ENCODE measurements around the gene WDR62. TPM values are rescaled to one million over a fixed set of nuclear protein-coding genes. Genes with fewer than 3 reads are reported as not detected.

WDR62 gene
- total and polyA plus RNA-seq, 2 of the 8 experiments (the other 6 are each of a cell fraction or from before 2014, with no cell fraction given): 28.2 to 39.5 TPM

- Histone ChIP-seq H3K27ac (ENCODE audit: low read depth, low read length) (no peak overlapping the region), H2AFZ (ENCODE audit: low read length) (no peak overlapping the region), H3K14ac (ENCODE audit: insufficient read length) (no peak overlapping the region), H2BK120ac (replicated peaks; ENCODE audit: low read depth, low read length) (no peak overlapping the region), H2AK5ac (ENCODE audit: low read depth, low read length) (no peak overlapping the region), H3K9me3 (ENCODE audit: insufficient read depth in 2 of 2, low read depth in 1 of 2, low read length in 1 of 2) (no peaks in the 10 kb centered on the region), H3K79me1 (ENCODE audit: low read depth, low read length) (no peaks in the 10 kb centered on the region; the same call in 1 of the 2 replicates), H2BK5ac (ENCODE audit: low read depth, low read length) (no peak overlapping the region), H3K23me2 (ENCODE audit: low read depth, low read length) (no peaks in the 10 kb centered on the region), H3K56ac (replicated peaks; ENCODE audit: insufficient read length, low read depth, low read length) (no peak overlapping the region), H4K20me1 (replicated peaks in 1 of 2; ENCODE audit: control insufficient read depth in 1 of 2, insufficient read depth in 2 of 2, low read length in 2 of 2) (peaks cover 5 to 17% of the 10 kb centered on the region in 2 experiments), H2BK20ac (ENCODE audit: low read length) (no peak overlapping the region), H3K4me3 (ENCODE audit: extremely low read depth in 1 of 4, insufficient read depth in 2 of 4, low read depth in 3 of 4, low read length in 4 of 4) (no peak overlapping the region), H2BK15ac (ENCODE audit: low read length) (no peak overlapping the region), H3K36me3 (ENCODE audit: control insufficient read depth in 2 of 4, insufficient read depth in 4 of 4, low read length in 3 of 4) (peaks cover 27 to 63% (median 52%) of the 10 kb centered on the region in 4 experiments), H4K91ac (replicated peaks; ENCODE audit: insufficient read length, low read length) (no peak overlapping the region), H3K4ac (replicated peaks; ENCODE audit: insufficient read length, low read depth, low read length) (no peak overlapping the region), H3K4me2 (ENCODE audit: insufficient read depth in 1 of 2, low read depth in 2 of 2, low read length in 2 of 2) (no peak overlapping the region), H3K79me2 (ENCODE audit: control insufficient read depth in 1 of 2, insufficient read depth in 2 of 2, low read length in 2 of 2) (peaks cover 0 to 3% of the 10 kb centered on the region in 2 experiments; a peak in 1 of 4 replicates), H2BK12ac (ENCODE audit: low read depth, low read length) (no peak overlapping the region), H3K23ac (ENCODE audit: insufficient read length) (no peak overlapping the region), H3K18ac (ENCODE audit: extremely low read depth, low read length) (no peak overlapping the region), H3K27me3 (replicated peaks in 1 of 4; ENCODE audit: control insufficient read depth in 3 of 4, extremely low read depth in 1 of 4, insufficient read depth in 3 of 4, low read length in 3 of 4) (no peaks in the 10 kb centered on the region), H3K9ac (replicated peaks in 1 of 4; ENCODE audit: extremely low read depth in 1 of 4, low read depth in 3 of 4, low read length in 3 of 4) (no peak overlapping the region), H4K5ac (ENCODE audit: insufficient read length, low read depth, low read length) (no peak overlapping the region), H4K8ac (ENCODE audit: extremely low read depth, insufficient read depth, low read length) (no peak overlapping the region), H3K4me1 (replicated peaks in 1 of 4; ENCODE audit: control insufficient read depth in 3 of 4, insufficient read depth in 4 of 4, low read length in 3 of 4) (no peaks in the 10 kb centered on the region)
- CTCF ChIA-PET (ENCODE audit: partially characterized antibody): no interaction called here
- FAIRE-seq: no peak
- POLR2A ChIA-PET (ENCODE audit: partially characterized antibody): no interaction called here
- DNase-seq (ENCODE audit: low read depth in 1 of 2, low spot score in 2 of 2): no peak
- 93% methylated on average over 8 of the region's 8 CpGs; no CpG with 5 or more reads in 1 of the 2 experiments for WGBS, 2 experiments (ENCODE audit: extremely low coverage in 1 of 2, insufficient coverage in 1 of 2, insufficient read length in 1 of 2, insufficient replicate concordance in 2 of 2, low coverage in 1 of 2, low lambda C conversion rate in 2 of 2, missing lambda C conversion rate in 1 of 2)
- TF ChIP-seq NRF1 (IDR thresholded peaks at IDR 0.05; ENCODE audit: low read depth, low read length): no peak
- TF ChIP-seq GTF2F1 (IDR thresholded peaks at IDR 0.05; ENCODE audit: borderline replicate concordance, low read depth, low read length): no peak
- TF ChIP-seq KDM5A (IDR thresholded peaks at IDR 0.05; ENCODE audit: low read length): no peak
- no peak for TF ChIP-seq RAD21 (IDR thresholded peaks at IDR 0.05 in 1 of 2, conservative IDR thresholded peaks at IDR 0.05 in 1 of 2; ENCODE audit: low read depth in 2 of 2, low read length in 2 of 2)
Observed at GRCh38 chr19:36064826-36065225, 10.1 kb downstream of the WDR62 start.
